Embryonic facial prominence (tissue), 1 donor: ENCODE results near the gene GPR6.

Experiments
- DNase-seq: peaks from one replicate; pipeline ENCODE4 v3.0.0-alpha.2; 2016; ENCODE audit errors: extremely low spot score

GPR6 gene

DNA sequence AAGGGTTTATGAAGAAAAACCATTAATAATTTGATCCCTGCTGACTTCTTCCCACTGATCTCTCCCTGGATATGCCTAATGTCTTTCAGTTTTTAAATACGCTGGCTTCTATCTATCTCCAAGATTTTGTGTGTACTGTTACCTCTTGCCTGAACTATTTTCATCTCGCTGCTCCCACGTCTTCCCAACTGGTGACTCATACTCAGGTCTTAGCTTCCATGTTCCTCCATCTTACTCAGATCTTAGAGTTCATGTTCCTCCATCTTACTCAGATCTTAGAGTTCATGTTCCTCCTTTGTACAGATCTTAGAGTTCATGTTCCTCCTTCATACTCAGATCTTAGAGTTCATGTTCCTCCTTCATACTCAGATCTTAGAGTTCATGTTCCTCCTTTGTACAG, 21.6 kb downstream of the GPR6 start:
- DNase-seq = no peak

DNA sequence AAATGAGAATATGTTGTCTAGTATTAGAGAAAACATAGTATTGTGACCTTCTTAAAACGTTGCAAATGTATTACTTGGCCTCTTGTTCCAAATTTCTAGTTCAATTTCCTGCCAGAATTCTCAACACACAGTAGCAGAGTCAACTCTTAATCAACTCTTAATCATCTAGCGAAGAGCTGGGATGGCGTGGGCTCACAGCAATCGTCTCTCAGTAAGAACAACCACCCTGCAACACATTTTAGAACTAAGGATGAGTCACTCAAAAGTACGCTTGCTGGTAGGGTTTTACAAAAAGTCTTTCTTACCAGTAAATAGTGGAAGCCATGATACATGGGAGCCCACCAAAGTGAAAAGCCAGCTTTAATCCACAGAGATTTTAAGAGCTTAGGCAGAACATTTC, 24.6 kb downstream of the GPR6 start:
- no peak for DNase-seq

DNA sequence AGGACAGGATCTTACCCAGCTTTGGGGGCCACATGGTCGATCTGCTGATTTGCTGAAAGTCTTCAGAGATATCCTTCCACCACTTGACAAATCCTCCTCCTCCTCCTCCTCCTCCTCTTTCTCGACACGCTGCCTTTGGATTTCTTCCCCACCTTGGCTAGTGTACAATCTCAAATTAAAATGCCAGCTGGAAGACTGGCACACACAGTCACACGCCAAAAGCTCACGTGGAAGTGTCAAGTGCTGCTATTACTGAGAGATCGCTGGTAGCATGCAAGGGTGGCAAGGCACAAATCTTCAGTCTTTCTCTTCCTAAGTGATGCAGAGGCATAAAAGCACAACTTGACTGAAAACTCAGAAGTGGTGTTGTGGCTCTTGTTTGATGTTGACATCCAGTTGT, 35.3 kb downstream of the GPR6 start:
- DNase-seq = no peak

DNA sequence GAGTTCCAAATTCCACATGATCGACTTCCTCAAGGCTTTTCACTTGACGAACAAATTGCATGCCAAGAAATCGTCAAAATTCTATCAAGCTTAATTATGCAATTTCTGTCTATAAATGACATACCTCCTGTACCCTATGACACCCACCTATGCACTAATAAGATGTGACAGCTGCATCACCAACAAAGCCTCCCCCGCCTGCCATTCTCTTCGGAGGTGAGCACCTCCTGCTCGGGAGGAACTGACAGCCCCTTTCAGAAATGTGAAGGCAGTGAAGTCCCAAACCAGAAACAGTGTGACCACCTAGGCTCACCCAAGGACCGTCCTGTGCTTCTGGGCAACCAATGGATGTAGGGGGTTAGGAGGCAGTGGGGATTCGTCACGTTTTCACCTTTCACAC, 37.1 kb downstream of the GPR6 start:
- no peak for DNase-seq

DNA sequence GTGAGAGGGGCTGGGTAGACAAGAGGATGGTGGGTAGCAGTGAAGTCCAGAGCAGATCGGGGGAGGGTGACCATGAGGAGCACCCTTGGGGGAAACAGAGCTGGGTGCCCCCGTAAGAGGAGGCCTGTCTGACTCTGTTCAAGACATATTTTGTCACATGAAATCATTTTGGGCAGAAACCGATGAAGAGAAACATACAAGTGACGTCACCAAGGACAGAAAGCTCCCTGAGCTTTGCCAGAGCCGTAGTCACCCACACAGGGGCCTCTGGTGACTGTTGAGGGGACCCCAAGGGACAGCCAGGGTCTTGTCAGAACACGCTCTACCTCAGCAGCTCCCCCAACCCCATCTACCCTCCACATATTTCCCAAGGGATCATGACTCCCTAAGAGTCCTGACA, 39.2 kb downstream of the GPR6 start:
- DNase-seq = no peak

DNA sequence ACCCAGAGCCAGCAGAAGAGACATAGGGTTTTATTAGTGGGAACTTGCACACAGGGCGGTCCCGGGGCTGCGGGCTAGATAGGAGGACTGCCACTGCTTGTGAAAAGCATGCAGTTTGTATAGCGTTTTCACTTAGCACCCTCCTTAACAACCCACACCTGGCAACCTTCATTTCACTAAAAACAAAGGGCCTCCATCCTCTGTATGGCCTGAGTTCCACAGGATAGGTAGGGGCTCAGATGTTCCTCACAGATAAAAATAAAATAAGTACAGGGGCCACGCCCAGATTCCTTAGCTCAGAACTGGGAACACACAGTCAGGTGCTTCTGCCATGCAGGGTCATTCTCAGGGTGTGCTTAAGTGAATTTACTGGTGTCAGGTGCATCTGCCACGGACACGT, 39.8 kb downstream of the GPR6 start:
- no peak for DNase-seq

DNA sequence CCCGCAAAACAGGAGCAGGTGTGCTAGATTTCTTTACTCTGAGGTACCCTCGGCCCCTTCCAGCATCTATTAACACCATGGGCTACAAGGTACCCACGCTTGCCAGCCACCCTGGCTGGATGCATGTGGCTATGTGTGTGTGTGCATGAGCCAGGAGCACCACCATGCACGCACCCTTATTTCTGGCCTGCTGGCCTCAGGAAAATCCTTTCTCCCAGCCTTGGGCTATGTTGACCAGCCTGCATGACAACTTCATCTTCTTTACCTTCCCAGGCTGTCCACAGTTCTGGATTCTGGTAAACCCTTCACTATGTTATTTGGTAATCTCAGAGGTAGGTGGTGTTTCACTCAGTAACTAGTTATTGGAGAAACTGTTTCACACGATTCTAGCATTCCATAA, 40.4 kb downstream of the GPR6 start:
- DNase-seq = no peak

DNA sequence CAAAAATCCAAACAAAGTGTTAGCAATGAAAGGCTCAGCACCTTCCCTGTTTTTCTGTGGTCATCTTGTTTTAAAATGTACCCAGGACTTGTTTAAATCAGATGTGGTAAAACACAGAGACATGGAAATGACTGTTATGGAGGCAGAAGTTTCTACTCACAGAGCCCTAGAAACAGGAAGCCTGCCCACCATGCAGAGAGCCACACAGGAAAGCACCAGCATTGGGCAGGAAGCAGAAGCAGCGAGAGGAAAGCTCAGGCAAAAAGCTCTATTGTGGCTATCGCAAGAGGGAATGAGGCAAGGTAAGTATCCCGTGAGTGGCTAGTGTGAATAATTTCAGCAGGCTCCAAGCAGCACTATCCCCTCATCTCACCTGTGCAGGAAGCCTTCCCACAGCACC, 42.8 kb downstream of the GPR6 start:
- no peak for DNase-seq

DNA sequence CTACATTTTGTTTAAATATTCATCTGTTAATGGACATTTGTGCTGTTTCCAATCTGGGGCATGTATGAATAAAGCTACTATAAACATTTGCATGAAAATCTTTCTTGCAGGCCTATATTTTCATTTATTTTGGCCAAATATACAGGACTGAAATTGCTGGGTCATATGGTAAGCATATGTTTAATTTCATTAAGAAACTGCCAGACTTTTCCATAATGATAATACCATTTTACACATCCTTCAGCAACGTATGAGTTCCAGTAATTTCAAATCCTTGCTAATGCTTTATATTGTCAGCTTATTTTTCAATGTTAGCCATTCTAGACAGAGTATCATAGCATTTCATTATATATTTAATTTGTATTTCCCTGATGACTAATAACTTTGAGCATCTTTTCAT, 51.0 kb downstream of the GPR6 start:
- no peak for DNase-seq
